Breast epithelium (tissue), 3 donors: ENCODE results near the gene ACOXL.

Experiments used
- CTCF ChIP-seq, 3 donors: fragments of 450-650 bp; IDR thresholded peaks; one replicate each; pipeline ENCODE4 v1.5.1; 2016 to 2017; ENCODE audit warnings: antibody characterized with exemption in 3 of 3, mild to moderate bottlenecking in 3 of 3, moderate library complexity in 3 of 3
- POLR2A ChIP-seq: fragments of 450-650 bp; IDR thresholded peaks from one replicate; pipeline ENCODE4 v1.6.1; 2016; ENCODE audit warnings: antibody characterized with exemption, mild to moderate bottlenecking, moderate library complexity
- POLR2AphosphoS5 ChIP-seq, 3 donors: sonication (generic); formaldehyde crosslinking; IDR thresholded peaks; one replicate each; pipeline ENCODE4 v1.6.1; 2017; ENCODE audit warnings: antibody characterized with exemption in 3 of 3

GRCh38 chr2:110816404-110817365 is 84.3 kb downstream of the ACOXL start:
- TF ChIP-seq CTCF (IDR thresholded peaks at IDR 0.05) (no peak), POLR2A (no peak), POLR2AphosphoS5 (IDR thresholded peaks at IDR 0.05) (no peak)
